Effector CD8-positive, alpha-beta T cell (primary cell): Measurements from ENCODE around the gene ANG.
"Not testable (repeated sequence)": the region's sequence is repeated elsewhere in the genome, so short reads cannot be mapped to it uniquely, and the experiment has no call there.

ENCODE experiments used
- DNase-seq: peaks from one replicate; lab custom pipeline; 2025; lab: John Stamatoyannopoulos, UW

Gene ANG

DNA sequence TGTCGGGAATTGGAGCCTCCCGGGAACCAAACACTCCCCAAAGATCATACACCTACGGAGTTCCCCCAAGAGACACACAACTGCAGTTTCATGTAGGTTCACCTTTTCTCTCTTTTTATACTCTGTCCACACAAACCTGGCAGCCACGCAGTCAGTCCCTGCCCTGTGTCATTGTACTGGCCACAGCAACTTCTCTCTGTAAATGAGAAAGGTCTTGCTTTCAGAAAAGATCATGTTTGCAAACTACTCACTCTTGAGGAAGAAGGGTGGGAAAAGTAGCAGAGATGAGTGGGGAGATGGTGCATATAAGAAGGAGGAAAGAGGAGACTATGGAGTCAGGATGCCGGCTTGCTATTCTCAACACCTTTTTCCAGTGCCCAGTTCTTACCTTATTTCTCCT lies 10.4 kb downstream of the ANG start:
- no peak for DNase-seq

DNA sequence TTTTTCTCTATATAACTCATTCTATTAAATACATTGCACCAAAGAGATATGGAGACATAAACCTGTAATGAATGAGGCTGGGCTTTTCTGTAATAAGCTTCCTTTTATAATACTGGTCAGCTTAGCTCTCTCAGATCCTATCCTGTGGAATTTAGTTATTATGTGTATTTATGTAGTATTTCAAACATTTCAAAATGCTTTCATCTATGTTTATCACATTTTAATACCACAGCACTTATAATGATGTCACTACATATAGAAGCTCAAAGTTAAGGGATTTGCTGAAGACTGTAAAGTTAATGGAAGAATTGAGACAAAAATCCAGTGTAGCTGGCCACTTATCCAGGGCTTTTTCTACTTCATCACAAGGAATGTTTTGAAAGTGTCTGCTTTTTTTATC lies 11.4 kb downstream of the ANG start:
- DNase-seq = no peak

DNA sequence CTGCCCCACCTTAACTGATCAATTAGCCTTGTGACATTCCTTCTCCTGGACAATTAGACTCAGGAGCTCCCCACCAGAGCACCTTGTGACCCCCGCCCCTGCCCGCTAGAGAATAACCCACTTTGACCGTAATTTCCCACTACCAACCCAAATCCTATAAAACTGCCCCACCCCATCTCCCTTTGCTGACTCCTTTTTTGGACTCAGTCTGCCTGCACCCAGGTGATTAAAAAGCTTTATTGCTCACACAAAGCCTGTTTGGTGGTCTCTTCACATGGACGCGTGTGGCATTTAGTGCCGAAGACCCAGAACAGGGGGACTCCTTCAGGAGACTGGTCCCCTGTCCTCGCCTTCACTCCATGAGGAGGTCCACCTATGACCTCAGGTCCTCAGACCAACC lies 12.4 kb downstream of the ANG start:
- not testable (repeated sequence) for DNase-seq

DNA sequence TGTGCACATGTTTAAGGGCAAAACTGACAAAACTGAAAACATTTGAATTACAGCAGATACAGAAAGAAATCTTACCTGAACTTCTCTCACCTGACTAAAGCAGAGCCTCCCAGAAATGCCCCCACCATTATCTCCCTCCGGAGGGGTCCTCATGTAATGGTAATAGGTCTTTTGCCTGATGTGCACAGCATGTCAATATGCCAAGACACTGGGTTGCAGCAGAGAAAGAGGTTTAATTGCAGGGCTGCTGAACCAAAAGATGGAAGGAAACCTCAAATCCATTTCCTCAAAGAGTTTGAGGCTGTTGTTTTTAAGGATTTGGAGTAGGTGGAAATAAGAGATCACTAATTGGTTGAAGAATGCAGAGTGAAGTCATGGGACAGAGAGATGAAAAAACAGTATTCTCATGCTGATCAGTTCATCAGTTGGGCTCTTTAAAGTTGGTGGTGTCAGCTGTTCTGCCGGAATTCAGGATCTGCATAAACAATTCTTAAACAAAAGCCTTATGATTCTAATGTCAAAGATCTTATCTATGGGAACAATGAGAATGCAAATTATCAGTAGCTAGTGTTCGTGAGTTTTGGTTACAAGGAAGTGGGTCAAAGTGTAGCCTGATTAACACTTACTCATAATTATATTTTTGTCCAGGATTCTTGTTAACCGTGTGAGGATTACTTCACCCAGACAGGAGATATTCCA lies 18.2 kb downstream of the ANG start:
- no peak for DNase-seq

DNA sequence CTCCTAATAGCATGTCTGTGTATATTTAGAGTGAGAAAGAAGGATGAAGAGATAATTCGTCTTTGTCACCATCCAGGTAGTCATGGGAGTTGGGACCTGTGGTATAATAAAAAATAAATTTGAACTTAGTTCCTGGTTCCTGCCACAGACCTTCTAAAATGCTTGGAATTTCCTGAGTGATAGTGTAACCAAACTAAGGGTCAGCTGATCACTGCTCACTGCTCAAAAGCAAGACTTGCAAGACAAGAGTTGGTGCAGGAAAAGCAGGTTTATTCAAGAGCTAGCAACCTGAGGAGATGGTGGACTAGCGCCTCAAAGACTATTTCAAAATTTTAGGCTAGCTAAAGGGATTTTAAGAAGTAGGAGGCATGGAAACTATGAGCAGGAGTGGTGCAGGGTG lies 19.1 kb downstream of the ANG start:
- no peak for DNase-seq

DNA sequence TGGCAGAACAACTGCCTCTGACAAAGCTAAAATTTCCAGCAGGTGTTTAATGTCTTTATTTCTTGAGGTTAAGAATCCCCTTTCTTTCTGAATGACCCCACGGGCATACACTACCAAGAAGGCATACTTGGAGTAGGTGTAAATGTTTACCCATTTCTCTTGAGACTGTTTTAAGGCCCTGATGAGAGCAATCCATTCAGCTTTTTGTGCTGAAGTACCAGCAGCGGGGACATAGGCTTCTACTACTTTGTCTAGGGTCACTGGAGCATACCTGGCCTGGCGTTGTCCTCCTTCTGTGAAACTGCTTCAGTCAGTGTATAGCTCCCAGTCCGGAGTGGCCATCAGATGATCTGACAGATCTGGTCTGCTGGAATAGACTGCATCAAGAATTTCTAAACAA lies 22.7 kb downstream of the ANG start:
- DNase-seq = no peak

DNA sequence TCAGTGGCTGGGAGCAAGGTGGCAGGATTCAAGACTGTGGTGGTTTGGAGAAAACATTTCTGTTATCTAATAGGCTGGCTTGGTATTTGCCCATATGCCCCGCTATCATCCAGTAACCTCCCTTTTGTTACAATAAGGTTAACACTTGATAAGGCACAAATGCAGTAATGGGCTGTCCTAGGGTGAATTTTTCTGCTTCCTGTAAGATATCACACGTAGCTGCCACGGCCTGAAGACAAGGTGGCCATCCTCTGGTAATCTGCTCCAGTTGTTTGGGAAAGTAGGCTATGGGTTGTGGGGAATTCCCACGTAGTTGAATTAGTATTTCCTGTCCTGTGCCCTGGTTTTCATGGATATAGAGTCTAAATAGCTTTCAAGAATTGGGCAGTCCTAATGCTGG lies 23.1 kb downstream of the ANG start:
- no peak for DNase-seq

DNA sequence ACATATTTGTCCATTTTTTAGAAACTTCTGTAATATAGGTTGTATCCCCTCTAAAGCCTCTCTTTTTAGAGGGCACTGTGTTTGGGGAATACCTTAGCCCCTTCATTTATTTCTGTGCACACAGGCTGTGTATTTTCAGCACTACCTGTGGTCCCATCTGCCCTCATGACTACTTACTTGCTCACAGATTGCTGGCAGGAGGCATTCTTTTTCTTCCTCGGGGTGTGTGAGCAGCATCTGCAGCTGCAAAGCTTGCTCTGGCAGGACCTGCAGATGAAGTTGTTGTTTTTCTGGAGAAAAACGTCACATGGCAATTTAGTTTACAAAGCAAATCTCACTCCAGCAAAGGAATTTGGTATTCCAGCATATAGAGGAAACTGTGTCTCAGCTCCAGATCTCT lies 24.3 kb downstream of the ANG start:
- DNase-seq = no peak

DNA sequence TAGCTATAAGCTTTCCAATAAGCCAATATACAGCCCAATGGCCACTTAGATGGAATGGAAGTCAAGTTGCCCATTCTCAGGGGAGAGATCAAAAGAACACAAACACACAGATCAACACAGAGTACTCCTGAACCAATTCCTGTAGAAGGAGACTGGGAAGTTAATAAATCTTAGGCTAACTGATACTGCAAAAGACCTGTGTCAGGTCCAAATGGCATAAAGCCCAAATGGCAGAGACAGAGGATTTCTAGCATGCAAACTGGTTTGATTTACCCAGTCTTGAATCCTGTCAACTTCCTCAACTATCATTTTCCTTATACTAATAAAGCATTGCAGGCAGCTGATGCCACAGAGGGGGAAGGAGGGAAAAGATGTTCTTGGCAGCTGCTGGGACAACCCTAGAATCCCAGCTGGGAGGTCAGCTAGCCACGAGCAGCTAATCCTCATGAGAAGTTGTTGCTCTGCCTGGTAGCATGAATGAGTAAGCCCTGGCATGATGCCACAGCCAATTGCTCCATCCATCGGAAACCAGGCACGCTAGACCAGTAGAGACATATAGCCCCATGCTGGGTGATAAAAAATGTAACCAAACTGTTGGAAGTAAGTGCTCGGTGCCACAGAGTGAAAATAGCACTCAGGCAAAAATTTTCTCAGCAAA lies 26.2 kb downstream of the ANG start:
- no peak for DNase-seq

DNA sequence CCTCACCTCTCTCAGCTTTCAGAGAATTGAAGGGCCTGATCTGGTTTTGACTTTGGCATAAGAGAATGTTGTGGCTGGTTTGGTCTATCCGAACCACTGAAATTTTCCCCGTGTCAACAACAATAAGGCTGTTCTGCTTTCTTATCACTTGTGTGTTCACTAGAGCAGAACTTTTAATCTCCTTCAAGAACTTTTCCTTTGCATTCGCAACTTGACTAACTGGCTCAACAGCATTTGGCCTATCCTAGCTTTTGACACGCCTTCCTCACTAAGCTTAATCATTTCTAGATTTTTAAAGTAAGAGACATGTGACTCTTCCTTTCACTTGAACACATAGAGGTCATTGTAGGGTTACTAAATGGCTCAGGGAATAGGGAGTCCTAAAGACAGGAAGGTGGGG lies 31.2 kb downstream of the ANG start:
- no peak for DNase-seq

DNA sequence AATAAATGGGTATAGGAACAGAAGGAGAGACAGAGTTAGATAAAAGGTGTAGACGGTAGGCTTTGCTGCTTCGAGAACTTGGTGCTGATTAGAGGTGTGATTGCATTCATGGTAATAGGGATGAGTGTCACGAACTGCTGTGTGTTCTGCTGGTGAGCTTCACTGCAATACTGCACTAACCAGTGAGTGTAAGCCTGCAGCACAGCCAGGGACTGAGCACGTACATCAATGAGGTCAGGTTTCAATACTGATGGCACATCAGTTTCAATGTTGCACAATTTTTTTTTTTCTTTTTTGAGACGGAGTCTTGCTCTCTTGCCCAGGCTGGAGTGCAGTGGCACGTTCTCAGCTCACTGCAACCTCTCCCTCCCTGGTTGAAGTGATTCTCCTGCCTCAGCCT lies 32.2 kb downstream of the ANG start:
- no peak for DNase-seq

DNA sequence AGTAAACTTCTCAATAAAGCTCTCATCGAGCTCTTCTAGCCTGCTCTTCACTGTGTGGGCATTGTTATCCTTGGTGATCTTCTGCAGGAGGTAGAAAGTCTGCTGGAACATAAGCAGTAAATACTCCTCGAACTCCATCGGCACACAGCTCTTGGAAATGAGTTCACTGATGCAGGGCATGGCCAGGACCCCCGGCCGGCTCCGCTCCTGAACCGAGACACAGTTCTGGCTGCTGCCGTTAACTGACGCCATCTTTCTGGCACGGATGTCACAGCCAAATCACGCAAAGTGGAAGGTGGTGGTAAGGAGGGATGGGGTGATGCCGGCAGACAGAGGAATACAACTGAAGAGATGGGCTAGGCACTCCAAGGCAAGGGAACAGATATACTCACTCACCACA lies 33.5 kb downstream of the ANG start:
- no peak for DNase-seq

DNA sequence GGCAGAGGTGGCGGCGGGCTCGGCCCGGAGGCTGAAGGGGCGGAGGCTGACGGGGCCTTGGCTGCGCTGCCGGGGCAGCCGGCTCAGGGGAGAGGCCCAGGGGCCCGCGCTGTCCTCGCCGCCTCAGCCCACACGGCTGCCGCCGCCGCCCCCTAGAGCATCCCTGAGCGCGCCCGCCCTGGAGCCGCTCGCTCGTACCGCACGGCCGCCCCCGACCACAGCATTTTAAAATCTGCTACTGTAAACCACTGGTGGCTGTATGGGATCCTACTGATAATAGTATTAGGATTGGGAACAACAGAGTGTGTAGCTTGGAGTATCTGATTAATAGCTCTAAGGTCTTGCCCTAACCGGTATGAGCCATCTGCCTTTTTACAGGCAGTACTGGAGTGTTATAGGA lies 34.9 kb downstream of the ANG start:
- no peak for DNase-seq

DNA sequence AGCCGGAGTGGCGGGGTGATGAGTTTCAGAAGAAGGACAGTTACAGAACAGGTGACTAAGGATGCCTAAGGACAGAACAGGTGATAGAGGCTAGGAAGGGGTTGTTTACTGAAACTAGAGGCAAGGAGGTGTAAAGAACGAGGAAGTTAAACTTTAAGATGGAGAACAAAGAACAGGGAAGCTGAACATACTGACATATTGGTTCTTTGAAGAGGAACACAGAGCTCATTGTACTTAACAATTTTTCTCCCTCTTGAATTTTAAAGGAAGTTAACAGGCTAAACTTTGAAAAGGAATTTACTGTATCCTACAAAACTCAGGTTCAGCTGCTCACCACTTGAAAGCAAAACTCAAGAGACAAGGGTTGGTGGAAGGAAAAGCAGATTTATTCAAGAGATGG lies 37.6 kb downstream of the ANG start:
- DNase-seq = not testable (repeated sequence)

DNA sequence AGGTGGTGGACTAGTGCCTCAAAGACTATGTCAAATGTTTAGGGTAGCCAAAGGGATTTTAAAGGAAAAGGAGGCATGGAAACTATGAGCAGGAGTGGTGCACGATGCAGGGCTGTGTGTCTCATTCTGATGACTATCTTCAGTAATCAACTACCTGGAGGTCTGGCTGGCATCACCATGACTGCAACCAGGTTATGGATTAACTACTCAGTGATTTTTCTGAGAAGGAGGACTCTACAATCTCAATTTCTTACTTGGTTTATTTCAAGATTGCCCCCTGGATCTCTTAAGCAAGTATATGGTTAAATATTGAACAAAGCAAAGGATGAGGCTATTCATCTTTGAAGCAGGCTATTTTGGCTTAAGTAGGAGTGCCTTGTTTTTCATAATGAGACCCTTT lies 38.0 kb downstream of the ANG start:
- no peak for DNase-seq

DNA sequence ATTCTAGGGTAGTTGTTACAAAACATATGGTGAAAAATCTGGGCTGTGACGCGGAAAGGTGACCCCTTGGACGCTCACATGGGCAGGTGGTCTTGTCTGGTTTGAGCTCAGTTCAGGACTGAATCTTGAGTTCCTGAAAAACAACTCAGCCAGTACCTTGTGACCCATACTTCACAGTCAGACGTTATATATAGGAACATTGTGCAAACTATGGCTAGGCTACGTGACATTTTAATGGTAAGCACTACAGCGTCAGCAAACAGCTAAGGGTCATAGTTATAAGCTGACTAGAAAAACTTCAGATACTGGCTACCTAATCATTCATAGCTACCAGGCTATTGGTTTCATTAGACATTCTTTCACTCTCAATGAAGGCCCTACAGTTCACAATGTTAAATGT lies 42.3 kb downstream of the ANG start:
- DNase-seq = no peak

DNA sequence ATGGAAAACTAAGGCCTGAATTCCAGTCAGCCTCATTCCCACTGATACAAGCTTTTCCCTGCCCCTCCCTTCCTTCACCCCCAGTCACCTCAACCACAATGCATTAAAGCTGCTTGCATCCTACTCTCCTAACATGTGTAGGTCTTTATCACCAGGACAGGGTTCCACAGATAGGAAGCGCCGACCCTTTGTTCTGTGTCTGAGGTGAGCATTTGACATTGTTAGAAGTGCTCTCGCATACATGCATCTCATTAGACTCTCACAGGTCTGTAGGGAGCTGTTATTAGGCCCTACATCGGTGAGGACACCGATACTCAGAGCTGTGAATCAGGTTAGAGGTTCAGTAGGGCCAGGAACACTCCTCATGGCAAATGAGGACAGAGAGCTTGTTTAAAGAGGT lies 43.9 kb downstream of the ANG start:
- DNase-seq = no peak

DNA sequence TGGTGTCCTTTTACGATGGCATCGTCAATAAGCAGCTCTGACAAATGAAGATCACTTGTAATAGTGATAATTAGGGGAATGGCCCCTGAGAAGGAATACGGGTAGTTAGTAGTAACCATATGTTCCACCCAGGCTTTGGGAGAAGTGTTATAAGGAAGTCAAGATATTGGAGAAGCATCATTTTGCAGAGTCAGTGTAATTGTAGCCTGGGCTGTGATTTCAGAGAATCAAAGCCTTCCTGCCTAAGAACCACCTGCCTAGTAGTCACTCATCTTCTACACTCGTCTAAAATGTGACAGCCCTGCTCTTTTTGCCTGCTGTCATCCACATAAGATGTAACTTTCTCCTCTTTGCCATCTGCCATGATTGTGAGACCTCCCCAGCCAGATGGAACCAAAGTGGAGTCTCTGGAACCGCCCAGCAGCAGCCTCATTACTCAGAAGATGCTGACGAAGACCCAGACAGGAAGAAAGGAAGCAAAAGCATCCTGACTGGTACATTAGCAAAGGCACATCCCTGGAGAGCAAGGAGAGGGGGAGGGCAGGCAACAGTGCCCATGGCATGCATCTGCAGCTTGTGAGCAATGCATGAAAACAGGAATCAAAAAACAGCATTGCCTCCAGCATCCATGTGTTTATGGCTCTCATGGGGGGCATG lies 44.5 kb downstream of the ANG start:
- DNase-seq = no peak

DNA sequence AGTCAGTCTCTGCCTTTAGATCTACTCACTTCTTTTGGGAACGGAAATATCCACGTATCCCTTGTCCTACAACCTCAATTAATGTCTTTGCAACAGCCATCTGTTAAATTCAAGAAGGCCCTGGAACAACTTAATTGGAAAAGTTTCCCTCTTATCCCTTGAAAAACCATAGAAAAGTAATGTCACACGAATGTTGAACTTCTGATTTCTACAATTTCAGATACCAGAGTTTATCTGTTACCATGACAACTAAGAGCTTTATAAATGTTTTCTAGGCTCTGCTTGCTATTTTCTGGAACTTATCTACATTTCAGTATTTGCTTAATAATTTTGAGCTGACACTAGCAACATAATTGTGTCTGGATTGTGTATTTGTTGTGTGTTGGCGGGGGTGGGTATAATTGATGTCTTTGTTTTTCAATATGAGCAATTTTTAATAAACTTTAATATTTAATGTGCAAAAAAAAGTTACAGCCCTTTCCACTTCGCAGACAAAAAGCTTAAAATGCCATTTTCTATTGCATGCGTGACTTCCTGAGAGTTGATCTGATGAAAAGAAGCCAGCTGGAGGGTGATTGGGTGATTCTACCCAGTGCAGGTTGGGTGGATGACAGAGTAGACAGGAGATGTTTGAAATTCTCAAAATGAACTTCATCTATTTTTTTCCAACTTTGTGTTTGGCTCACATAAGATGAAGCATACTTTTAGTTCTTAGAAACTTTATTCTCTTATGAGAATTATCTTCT lies 45.3 kb downstream of the ANG start:
- no peak for DNase-seq

DNA sequence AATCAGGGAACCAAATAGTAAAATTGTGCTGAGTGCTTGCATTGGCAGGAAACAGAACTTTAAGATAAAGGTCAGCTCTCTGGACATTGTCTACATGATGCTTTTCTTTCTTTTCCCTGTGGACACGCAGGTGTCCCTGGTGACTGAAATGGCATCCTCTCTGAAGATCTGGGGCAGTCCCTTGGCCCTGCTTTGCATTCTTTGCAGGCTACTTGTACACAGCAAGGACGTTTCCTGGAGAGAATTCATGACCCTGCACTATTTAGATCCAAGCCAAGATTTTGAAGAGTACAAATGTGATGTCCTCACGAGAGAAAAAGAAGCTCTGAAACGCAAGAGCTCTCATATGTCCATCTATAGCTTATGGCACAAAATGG lies 45.9 kb downstream of the ANG start:
- no peak for DNase-seq

DNA sequence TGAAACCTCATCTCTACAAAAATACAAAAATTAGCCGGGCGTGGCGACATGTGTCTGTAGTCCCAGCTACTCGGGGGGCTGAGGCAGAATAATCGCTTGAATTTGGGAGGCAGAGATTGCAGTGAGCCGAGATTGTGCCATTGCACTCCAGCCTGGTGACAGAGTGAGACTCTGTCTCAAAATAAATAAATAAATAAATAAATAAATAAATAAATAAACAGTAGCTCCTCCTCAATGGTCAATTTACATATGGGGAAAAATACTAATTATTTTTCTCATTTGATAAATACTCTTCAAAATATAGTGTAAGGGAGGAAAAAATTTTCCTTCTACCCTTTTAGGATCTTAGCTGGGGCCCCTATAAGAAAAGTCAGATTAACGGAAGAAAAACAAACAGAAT lies 49.7 kb downstream of the ANG start:
- DNase-seq = not testable (repeated sequence)

DNA sequence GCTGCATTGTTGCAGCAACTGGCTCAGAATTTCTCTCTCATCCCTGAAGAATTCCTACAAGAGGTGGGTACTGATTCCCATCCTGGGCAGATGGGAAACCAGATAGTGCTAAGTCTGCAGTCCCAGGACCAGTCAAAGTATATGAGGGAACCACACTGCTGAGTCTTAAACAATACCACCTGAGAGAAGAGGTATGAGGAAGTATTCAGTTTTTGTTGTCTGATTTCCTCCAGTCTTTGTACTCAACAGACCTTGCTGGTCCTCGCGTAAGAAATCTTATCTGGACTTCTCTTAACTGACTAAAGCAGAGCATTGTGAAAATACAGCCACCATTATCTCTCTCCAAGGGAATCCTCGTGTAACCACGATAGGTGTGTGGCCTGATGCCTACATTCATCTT lies 53.6 kb downstream of the ANG start:
- DNase-seq = no peak

DNA sequence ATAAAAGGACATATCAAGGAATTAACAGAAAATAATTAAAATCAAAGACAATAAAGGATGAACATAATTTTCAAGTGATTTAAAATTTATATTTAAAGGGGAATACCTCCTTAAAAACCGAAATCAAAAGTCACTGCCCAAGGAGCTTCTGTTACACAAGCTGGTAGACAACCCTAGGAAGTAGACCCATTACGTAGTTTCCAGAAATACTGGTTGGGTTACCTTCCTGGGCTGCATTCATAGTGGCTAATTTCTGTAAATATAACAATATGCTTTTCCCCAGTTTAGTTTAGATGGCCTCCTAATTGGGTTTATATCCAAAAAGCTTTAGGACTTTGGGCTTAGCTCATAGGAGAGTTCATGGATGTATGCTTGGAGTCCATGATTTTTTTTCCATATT lies 55.0 kb downstream of the ANG start:
- no peak for DNase-seq
